Measurements from ENCODE around the gene SNCA.

SNCA gene

GRCh38 chr4:89800527-89801103 lies 36.3 kb downstream of the SNCA start:
- in situ Hi-C loops (cut with MboI; ENCODE audit: low sequenced_read_pairs): no loop called here

GRCh38 chr4:89800012-89800516 lies 36.9 kb downstream of the SNCA start:
- peaks cover 30% of the 10 kb centered on the region for H3K4me1 ChIP-seq
- in situ Hi-C loops (cut with MboI; ENCODE audit: low sequenced_read_pairs): no loop called here
- H3K9me3 ChIP-seq: no peaks in the 10 kb centered on the region
- H3K36me3 ChIP-seq (replicated peaks): no peaks in the 10 kb centered on the region
- peak in 1 of 2 experiments; percentile 98 for DNase-seq (ENCODE audit: low spot score in 2 of 2)
- no peak overlapping the region for H3K4me3 ChIP-seq
- H3K27me3 ChIP-seq (ENCODE audit: low read depth): no peaks in the 10 kb centered on the region

More at GRCh38 chr4:89800527-89801103, 36.3 kb downstream of the SNCA start:
- peaks cover 30% of the 10 kb centered on the region for H3K4me1 ChIP-seq
- H3K36me3 ChIP-seq (replicated peaks): no peaks in the 10 kb centered on the region
- no peak overlapping the region for H3K4me3 ChIP-seq
- no peaks in the 10 kb centered on the region for H3K9me3 ChIP-seq
- no peaks in the 10 kb centered on the region for H3K27me3 ChIP-seq (ENCODE audit: low read depth)
- peak; percentile 67 to 68 for DNase-seq (ENCODE audit: low spot score in 2 of 2)

GRCh38 chr4:89799071-89799470 lies 37.9 kb downstream of the SNCA start:
- H3K9me3 ChIP-seq: no peaks in the 10 kb centered on the region
- H3K27me3 ChIP-seq (ENCODE audit: low read depth): no peaks in the 10 kb centered on the region
- DNase-seq (ENCODE audit: low spot score in 2 of 2): no peak
- H3K36me3 ChIP-seq (replicated peaks): no peaks in the 10 kb centered on the region
- H3K4me3 ChIP-seq: no peak overlapping the region
- H3K4me1 ChIP-seq: peaks cover 30% of the 10 kb centered on the region
- in situ Hi-C loops (cut with MboI; ENCODE audit: low sequenced_read_pairs): no loop called here

- in situ Hi-C loops (cut with MboI; ENCODE audit: low sequenced_read_pairs): no loop called here
- Histone ChIP-seq H3K9me3 (no peaks in the 10 kb centered on the region), H3K36me3 (replicated peaks) (no peaks in the 10 kb centered on the region), H3K27me3 (ENCODE audit: low read depth) (no peaks in the 10 kb centered on the region), H3K4me3 (no peak overlapping the region), H3K4me1 (peaks cover 29% of the 10 kb centered on the region)
- DNase-seq (ENCODE audit: low spot score in 2 of 2): no peak
Observed at GRCh38 chr4:89797117-89797516, 39.8 kb downstream of the SNCA start.

GRCh38 chr4:89788206-89789072 lies 48.5 kb downstream of the SNCA start:
- Histone ChIP-seq H3K9me3 (no peaks in the 10 kb centered on the region), H3K27me3 (ENCODE audit: low read depth) (no peaks in the 10 kb centered on the region), H3K36me3 (replicated peaks) (no peaks in the 10 kb centered on the region), H3K4me3 (no peak overlapping the region), H3K4me1 (no peaks in the 10 kb centered on the region)
- no peak for DNase-seq (ENCODE audit: low spot score in 2 of 2)
- in situ Hi-C loops (cut with MboI; ENCODE audit: low sequenced_read_pairs): no loop called here

- H3K9me3 ChIP-seq: no peaks in the 10 kb centered on the region
- H3K36me3 ChIP-seq (replicated peaks): no peaks in the 10 kb centered on the region
- DNase-seq (ENCODE audit: low spot score in 2 of 2): no peak
- in situ Hi-C loops (cut with MboI; ENCODE audit: low sequenced_read_pairs): no loop called here
- H3K4me3 ChIP-seq: no peak overlapping the region
- H3K4me1 ChIP-seq: no peaks in the 10 kb centered on the region
- H3K27me3 ChIP-seq (ENCODE audit: low read depth): no peaks in the 10 kb centered on the region
Observed at GRCh38 chr4:89784686-89785231, 52.2 kb downstream of the SNCA start.

GRCh38 chr4:89781321-89781720 lies 55.6 kb downstream of the SNCA start:
- no peaks in the 10 kb centered on the region for H3K9me3 ChIP-seq
- no peaks in the 10 kb centered on the region for H3K27me3 ChIP-seq (ENCODE audit: low read depth)
- no peaks in the 10 kb centered on the region for H3K36me3 ChIP-seq (replicated peaks)
- DNase-seq (ENCODE audit: low spot score in 2 of 2): no peak
- H3K4me1 ChIP-seq: no peaks in the 10 kb centered on the region
- H3K4me3 ChIP-seq: no peak overlapping the region
- in situ Hi-C loops (cut with MboI; ENCODE audit: low sequenced_read_pairs): no loop called here

- Histone ChIP-seq H3K4me1 (no peaks in the 10 kb centered on the region), H3K27me3 (ENCODE audit: low read depth) (no peaks in the 10 kb centered on the region), H3K9me3 (no peaks in the 10 kb centered on the region), H3K4me3 (no peak overlapping the region), H3K36me3 (replicated peaks) (no peaks in the 10 kb centered on the region)
- no peak for DNase-seq (ENCODE audit: low spot score in 2 of 2)
- in situ Hi-C loops (cut with MboI; ENCODE audit: low sequenced_read_pairs): no loop called here
Observed at GRCh38 chr4:89773805-89774204, 63.2 kb downstream of the SNCA start.

- no peaks in the 10 kb centered on the region for H3K9me3 ChIP-seq
- H3K4me1 ChIP-seq: no peaks in the 10 kb centered on the region
- H3K4me3 ChIP-seq: no peak overlapping the region
- H3K27me3 ChIP-seq (ENCODE audit: low read depth): no peaks in the 10 kb centered on the region
- DNase-seq (ENCODE audit: low spot score in 2 of 2): no peak
- in situ Hi-C loops (cut with MboI; ENCODE audit: low sequenced_read_pairs): no loop called here
- no peaks in the 10 kb centered on the region for H3K36me3 ChIP-seq (replicated peaks)
Observed at GRCh38 chr4:89769856-89770255, 67.1 kb downstream of the SNCA start.

GRCh38 chr4:89767924-89768323 lies 69.0 kb downstream of the SNCA start:
- no peaks in the 10 kb centered on the region for H3K4me1 ChIP-seq
- H3K27me3 ChIP-seq (ENCODE audit: low read depth): no peaks in the 10 kb centered on the region

GRCh38 chr4:89765966-89766365 lies 71.0 kb downstream of the SNCA start:
- in situ Hi-C loops (cut with MboI; ENCODE audit: low sequenced_read_pairs): no loop called here
- no peaks in the 10 kb centered on the region for H3K9me3 ChIP-seq
- H3K27me3 ChIP-seq (ENCODE audit: low read depth): no peaks in the 10 kb centered on the region
- no peak for DNase-seq (ENCODE audit: low spot score in 2 of 2)
- H3K4me1 ChIP-seq: no peaks in the 10 kb centered on the region
- no peaks in the 10 kb centered on the region for H3K36me3 ChIP-seq (replicated peaks)
- H3K4me3 ChIP-seq: no peak overlapping the region

More at GRCh38 chr4:89767924-89768323, 69.0 kb downstream of the SNCA start:
- no peak overlapping the region for H3K4me3 ChIP-seq
- DNase-seq (ENCODE audit: low spot score in 2 of 2): no peak
- no peaks in the 10 kb centered on the region for H3K36me3 ChIP-seq (replicated peaks)
- H3K9me3 ChIP-seq: no peaks in the 10 kb centered on the region
- in situ Hi-C loops (cut with MboI; ENCODE audit: low sequenced_read_pairs): no loop called here

- H3K4me3 ChIP-seq: no peak overlapping the region
- H3K27me3 ChIP-seq (ENCODE audit: low read depth): no peaks in the 10 kb centered on the region
- DNase-seq (ENCODE audit: low spot score in 2 of 2): no peak
- in situ Hi-C loops (cut with MboI; ENCODE audit: low sequenced_read_pairs): no loop called here
- H3K36me3 ChIP-seq (replicated peaks): no peaks in the 10 kb centered on the region
- H3K4me1 ChIP-seq: no peaks in the 10 kb centered on the region
- no peaks in the 10 kb centered on the region for H3K9me3 ChIP-seq
Observed at GRCh38 chr4:89765528-89765927, 71.4 kb downstream of the SNCA start.

- Histone ChIP-seq H3K27me3 (ENCODE audit: low read depth) (no peaks in the 10 kb centered on the region), H3K4me1 (peaks cover 3% of the 10 kb centered on the region; the same call in 1 of the 2 replicates), H3K36me3 (replicated peaks) (no peaks in the 10 kb centered on the region), H3K9me3 (no peaks in the 10 kb centered on the region), H3K4me3 (no peak overlapping the region)
- in situ Hi-C loops (cut with MboI; ENCODE audit: low sequenced_read_pairs): no loop called here
- no peak for DNase-seq (ENCODE audit: low spot score in 2 of 2)
Observed at GRCh38 chr4:89762311-89762710, 74.7 kb downstream of the SNCA start.

GRCh38 chr4:89759426-89759825 lies 77.5 kb downstream of the SNCA start:
- Histone ChIP-seq H3K36me3 (replicated peaks) (no peaks in the 10 kb centered on the region), H3K9me3 (no peaks in the 10 kb centered on the region), H3K27me3 (ENCODE audit: low read depth) (no peaks in the 10 kb centered on the region), H3K4me3 (no peak overlapping the region), H3K4me1 (peaks cover 6% of the 10 kb centered on the region)
- no peak for DNase-seq (ENCODE audit: low spot score in 2 of 2)
- in situ Hi-C loops (cut with MboI; ENCODE audit: low sequenced_read_pairs): no loop called here
